HG02943 (cell line): ENCODE data around the gene CD24.
A peak's percentile ranks its signal among the peaks of the same experiment; 100 is the strongest.
"Not testable (repeated sequence)": the region's sequence is repeated elsewhere in the genome, so short reads cannot be mapped to it uniquely, and the experiment has no call there.

Source experiments
- ATAC-seq: cut with Tn5 transposase; IDR thresholded peaks from one replicate; pipeline ENCODE4 v1.9.1; 2021; ENCODE audit warnings: mild to moderate bottlenecking, low read depth, moderate library complexity; ENCODE audit not compliant: unreplicated experiment

Gene CD24

DNA sequence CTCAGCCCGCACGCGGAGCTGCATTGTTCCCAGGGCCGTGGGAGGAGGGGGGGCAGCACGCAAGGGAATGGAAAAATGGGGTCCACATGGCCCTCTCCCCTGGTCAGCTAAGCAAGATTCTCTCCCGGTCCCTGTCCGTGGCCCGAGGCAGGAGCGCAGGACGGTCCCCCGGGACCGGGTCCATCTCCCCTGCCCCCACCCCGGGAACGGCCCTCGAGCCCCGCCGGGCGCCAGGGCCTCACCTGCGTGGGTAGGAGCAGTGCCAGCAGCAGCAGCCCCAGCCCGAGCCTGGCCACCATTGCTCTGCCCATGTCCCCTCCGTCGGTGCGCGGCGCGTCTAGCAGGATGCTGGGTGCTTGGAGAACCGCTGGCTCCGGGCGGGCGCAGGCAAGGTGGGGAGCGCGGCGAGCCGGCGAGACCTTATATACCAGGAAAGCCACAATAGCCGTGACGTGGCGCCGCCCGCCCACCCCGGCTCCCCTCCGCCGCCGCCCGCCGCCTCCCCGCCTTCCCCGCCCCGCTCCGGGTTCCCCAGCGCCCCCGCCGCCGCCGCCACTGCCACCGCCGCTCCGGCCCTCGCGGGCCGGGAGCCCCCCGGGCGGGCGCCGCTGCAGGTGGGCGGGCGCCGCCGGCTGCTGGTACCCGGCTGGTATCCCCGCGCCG, at the start of gene CD24:
Gene CD24 (minus strand): TSS at position 394 of the 663 bp plus-strand sequence. CDS start 83 bp downstream, at position 311.
- no peak for ATAC-seq

DNA sequence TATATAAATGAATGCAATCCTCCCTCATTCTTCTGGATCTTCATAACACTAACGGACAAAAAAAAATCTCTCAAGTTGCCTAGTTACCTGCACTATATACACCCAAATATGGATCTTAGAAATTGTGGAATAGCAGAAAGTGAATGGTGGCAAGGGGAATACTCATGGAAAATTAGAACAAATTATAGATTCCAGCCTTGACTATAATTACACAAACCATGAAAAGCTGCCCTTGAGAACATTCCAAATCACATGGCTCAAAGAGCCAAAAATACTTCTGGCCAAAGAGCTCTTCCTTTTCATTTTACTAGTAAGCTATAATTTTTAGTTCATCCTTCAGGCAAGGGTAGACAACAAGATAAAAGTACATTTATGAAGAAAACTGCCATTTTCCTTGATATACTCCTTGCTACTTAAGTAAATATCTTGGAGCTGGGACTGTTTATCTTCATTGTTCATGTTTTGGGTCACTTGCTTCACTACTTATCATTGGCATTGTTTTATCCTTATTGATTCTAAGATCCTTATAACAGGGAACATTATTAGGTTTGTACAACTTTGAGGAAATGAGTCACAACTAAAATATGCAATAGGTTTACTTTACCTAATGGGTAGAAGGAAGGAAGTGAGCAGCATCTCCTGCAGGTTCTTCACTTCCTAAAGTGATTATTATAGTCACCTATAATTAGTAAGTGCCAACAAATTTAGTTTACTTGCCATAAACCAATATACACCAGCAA, 47.1 kb upstream of the CD24 start:
- no peak for ATAC-seq

DNA sequence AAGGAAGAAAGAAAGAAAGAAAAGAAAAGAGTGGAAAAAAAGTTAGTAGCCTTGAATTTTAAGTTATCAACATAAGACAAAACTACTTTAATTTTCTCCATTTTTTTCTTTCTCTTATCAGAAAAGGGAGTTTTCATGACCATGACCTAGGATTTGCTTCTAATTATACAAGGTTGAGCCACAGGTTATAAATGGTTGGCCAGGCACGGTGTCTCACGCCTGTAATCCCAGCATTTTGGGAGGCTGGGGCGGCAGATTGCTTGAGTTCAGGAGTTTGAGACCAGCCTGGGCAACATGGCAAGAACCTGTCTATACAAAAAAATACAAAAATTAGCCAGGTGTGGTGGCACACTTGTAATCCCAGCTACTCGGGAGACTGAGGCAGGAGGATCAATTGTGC, 45.7 kb upstream of the CD24 start:
- ATAC-seq = no peak

DNA sequence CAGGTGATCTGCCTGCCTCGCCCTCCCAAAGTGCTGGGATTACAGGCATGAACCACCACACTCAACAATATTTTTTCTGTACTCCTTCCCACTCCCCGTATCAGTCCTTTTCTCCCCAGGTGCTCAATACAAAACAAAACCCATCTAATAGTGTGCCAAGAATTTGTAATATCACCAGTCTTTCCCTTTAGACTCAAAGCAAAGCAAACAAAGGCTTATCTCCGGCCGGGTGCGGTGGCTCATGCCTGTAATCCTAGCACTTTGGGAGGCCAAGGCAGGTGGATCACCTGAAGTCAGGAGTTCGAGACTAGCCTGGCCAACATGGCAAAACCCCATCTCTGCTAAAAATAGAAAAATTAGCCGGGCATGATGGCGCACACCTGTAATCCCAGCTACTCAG, 45.1 kb upstream of the CD24 start:
- ATAC-seq = not testable (repeated sequence)

GRCh38 chr6:107019047-107019446, 44.5 kb upstream of the CD24 start:
- ATAC-seq = no peak

DNA sequence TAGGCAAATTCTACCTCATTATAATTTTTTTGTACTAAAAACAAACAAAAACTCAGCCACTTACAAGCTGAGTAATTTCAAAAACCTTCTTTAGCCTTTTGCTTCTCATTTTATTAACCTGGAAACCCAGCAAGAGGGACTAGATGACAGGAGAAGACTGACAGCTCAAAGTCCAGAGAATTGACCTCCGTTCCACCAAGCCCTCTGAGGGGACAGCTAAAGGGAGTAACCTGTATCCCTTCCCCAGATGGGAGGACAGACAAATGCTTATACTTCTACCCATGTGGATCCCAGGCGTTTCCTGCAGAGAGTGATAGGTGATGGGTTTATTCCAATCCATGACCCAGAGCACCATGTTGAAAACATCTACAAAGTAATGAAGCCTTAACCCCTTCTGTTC, 35.0 kb upstream of the CD24 start:
- no peak for ATAC-seq

- no peak for ATAC-seq
Measured at GRCh38 chr6:106997392-106998158, 23.0 kb upstream of the CD24 start.

- ATAC-seq = no peak
Measured at GRCh38 chr6:106995640-106996039, 21.1 kb upstream of the CD24 start.

GRCh38 chr6:106989737-106990136, 15.2 kb upstream of the CD24 start:
- ATAC-seq = not testable (repeated sequence)

DNA sequence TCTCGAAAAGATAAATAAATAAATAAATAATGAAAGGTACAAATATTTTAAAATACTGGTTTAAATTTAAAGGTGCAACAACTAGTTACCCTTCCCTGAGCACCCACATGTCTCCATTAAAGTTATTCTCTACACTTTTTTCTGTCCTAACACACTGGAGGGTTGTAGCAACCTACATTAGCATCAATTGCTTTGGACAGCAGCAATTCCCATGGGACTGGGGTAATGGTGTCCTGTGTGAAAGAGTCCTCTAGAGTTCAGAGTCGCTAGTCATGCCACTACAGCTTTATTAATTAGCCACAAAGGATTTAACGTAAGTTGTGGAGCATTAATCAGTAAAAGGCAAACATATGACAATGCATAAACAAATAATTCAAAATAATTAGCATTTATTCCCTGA, 14.1 kb upstream of the CD24 start:
- no peak for ATAC-seq

DNA sequence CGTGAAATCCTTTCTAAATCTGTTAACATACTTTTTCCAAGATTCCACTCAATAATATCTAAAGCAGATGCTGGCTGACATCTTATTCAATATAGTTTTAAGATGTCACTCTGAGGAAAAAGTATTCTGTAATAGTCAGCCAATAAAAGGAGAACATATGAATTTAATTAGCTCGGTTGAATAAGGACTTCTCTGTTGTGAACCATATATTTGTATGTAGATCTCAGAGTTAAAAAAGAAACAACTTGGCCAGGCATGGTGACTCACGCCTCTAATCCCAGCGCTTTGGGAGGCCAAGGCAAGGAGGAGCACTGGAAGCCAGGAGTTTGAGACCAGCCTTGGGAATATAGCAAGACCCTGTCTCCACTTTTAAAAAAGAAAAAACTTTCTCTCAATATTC, 7.4 kb upstream of the CD24 start:
- no peak for ATAC-seq

DNA sequence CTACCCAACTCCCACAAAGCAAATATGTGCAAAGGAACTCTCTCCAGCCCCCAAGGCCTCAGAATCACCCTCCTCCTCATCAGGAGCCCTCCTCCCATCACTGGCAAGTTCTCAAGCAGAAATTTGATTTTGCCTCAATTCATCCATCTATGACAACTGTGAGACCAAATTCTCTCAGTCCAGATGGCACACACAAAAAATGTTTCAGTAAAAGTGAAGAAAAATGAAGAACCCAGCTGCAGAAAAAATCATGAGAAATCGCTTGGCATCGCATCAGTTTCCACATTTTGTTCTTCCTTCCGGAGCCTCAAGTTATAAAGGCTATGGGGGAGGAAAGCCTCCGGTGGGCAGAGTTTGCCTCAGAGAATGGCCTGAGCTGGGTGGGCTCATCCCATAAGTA, 6.4 kb upstream of the CD24 start:
- no peak for ATAC-seq

- ATAC-seq = no peak
Measured at GRCh38 chr6:106979435-106979884, 4.9 kb upstream of the CD24 start.

- no peak for ATAC-seq
Measured at GRCh38 chr6:106977246-106977645, 2.7 kb upstream of the CD24 start.

GRCh38 chr6:106976270-106976669, 1.7 kb upstream of the CD24 start:
- no peak for ATAC-seq

- no peak for ATAC-seq
Measured at GRCh38 chr6:106975738-106976064, 1.2 kb upstream of the CD24 start.

GRCh38 chr6:106974999-106975737, 639 bp upstream of the CD24 start:
- peak; percentile 55 for ATAC-seq

- ATAC-seq = no peak
Measured at GRCh38 chr6:106973836-106974335, 643 bp downstream of the CD24 start.

DNA sequence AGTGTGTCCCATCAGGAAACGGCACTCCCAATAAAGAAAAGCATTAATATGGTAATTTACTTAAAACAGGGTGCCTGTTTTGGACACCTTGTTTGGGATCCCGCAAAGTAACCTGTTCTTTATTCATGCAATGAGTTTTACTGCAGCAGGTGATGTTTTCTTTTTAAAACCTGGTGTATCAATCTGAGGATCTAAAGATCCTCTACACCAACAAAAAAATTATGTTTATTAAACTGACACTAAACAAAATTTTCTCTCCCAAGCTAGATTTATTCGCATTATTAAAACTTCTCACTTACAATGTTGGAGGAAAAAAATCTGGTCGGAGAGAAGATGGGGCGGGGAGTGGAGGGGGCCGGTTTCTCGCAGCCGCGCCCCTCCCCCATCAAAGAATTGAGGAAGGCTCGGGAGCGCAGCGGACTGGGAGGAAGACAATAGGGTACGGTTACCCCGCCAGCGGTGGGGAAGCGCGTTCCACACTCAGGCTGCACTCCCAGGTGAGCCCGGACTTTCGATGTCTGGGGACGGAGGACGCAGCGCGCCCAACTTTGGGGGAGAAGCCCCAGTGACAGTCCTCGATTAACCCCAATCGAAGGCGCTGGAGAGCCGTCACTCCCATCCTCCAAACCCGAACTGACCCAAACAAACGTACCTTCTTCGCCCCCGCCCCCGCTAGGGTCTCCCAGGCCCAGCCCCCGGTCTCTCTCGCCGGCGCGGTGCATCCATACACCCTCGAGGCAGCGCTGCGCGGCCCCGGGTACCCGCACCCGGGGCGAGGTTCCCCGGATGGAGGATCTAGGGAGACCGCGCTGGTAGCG, 1.3 kb downstream of the CD24 start:
- no peak for ATAC-seq

- no peak for ATAC-seq
Measured at GRCh38 chr6:106972500-106972899, 2.0 kb downstream of the CD24 start.
